ENCODE measurements around the gene AUP1. TPM values are rescaled to one million over a fixed set of nuclear protein-coding genes. Genes with fewer than 3 reads are reported as not detected.
A peak's percentile ranks its signal among the peaks of the same experiment; 100 is the strongest.

The AUP1 gene
- total and polyA plus RNA-seq, 9 of the 15 experiments (the other 6 are each of a cell fraction or from before 2014, with no cell fraction given), result 70.7 to 245 (median 165) TPM

GRCh38 chr2:74525717-74526648 is 3.5 kb downstream of the AUP1 start, which contains the start of gene DQX1 (continued):
- no peak for TF ChIP-seq ATF3 (IDR thresholded peaks at IDR 0.05)
- no peak for TF ChIP-seq ATF3 (CRISPR knock-in tag; conservative IDR thresholded peaks at IDR 0.05)
- TF ChIP-seq NFIX (CRISPR knock-in tag; IDR thresholded peaks at IDR 0.05; ENCODE audit: low read depth), result no peak
- no peak for TF ChIP-seq ZNF224 (CRISPR knock-in tag; IDR thresholded peaks at IDR 0.05)
- TF ChIP-seq SIX5 (IDR thresholded peaks at IDR 0.05; ENCODE audit: borderline replicate concordance in 1 of 2, insufficient read depth in 1 of 2, low read depth in 1 of 2, low read length in 2 of 2), result peak; percentile 67
- TF ChIP-seq, protein P1, sequence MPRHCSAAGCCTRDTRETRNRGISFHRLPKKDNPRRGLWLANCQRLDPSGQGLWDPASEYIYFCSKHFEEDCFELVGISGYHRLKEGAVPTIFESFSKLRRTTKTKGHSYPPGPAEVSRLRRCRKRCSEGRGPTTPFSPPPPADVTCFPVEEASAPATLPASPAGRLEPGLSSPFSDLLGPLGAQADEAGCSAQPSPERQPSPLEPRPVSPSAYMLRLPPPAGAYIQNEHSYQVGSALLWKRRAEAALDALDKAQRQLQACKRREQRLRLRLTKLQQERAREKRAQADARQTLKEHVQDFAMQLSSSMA (CRISPR knock-in tag; IDR thresholded peaks at IDR 0.05), result no peak
- TF ChIP-seq, protein P2, sequence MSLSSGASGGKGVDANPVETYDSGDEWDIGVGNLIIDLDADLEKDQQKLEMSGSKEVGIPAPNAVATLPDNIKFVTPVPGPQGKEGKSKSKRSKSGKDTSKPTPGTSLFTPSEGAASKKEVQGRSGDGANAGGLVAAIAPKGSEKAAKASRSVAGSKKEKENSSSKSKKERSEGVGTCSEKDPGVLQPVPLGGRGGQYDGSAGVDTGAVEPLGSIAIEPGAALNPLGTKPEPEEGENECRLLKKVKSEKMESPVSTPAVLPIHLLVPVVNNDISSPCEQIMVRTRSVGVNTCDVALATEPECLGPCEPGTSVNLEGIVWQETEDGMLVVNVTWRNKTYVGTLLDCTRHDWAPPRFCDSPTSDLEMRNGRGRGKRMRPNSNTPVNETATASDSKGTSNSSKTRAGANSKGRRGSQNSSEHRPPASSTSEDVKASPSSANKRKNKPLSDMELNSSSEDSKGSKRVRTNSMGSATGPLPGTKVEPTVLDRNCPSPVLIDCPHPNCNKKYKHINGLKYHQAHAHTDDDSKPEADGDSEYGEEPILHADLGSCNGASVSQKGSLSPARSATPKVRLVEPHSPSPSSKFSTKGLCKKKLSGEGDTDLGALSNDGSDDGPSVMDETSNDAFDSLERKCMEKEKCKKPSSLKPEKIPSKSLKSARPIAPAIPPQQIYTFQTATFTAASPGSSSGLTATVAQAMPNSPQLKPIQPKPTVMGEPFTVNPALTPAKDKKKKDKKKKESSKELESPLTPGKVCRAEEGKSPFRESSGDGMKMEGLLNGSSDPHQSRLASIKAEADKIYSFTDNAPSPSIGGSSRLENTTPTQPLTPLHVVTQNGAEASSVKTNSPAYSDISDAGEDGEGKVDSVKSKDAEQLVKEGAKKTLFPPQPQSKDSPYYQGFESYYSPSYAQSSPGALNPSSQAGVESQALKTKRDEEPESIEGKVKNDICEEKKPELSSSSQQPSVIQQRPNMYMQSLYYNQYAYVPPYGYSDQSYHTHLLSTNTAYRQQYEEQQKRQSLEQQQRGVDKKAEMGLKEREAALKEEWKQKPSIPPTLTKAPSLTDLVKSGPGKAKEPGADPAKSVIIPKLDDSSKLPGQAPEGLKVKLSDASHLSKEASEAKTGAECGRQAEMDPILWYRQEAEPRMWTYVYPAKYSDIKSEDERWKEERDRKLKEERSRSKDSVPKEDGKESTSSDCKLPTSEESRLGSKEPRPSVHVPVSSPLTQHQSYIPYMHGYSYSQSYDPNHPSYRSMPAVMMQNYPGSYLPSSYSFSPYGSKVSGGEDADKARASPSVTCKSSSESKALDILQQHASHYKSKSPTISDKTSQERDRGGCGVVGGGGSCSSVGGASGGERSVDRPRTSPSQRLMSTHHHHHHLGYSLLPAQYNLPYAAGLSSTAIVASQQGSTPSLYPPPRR (CRISPR knock-in tag; IDR thresholded peaks at IDR 0.05; ENCODE audit: borderline replicate concordance), result no peak
- no peak for TF ChIP-seq NELFE (IDR thresholded peaks at IDR 0.05; ENCODE audit: insufficient read depth, insufficient read length)
- TF ChIP-seq, protein P3, sequence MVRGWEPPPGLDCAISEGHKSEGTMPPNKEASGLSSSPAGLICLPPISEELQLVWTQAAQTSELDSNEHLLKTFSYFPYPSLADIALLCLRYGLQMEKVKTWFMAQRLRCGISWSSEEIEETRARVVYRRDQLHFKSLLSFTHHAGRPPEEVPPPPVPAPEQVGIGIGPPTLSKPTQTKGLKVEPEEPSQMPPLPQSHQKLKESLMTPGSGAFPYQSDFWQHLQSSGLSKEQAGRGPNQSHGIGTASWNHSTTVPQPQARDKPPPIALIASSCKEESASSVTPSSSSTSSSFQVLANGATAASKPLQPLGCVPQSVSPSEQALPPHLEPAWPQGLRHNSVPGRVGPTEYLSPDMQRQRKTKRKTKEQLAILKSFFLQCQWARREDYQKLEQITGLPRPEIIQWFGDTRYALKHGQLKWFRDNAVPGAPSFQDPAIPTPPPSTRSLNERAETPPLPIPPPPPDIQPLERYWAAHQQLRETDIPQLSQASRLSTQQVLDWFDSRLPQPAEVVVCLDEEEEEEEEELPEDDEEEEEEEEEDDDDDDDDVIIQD (CRISPR knock-in tag; IDR thresholded peaks at IDR 0.05), result no peak
- TF ChIP-seq FOXK2 (conservative IDR thresholded peaks at IDR 0.05 in 1 of 2, IDR thresholded peaks at IDR 0.05 in 1 of 2; ENCODE audit: low read depth in 2 of 2), result no peak
- TF ChIP-seq USF1 (CRISPR knock-in tag; IDR thresholded peaks at IDR 0.05), result no peak
- TF ChIP-seq TRIM28 (IDR thresholded peaks at IDR 0.05), result peak; percentile 97
- TF ChIP-seq, protein P4, sequence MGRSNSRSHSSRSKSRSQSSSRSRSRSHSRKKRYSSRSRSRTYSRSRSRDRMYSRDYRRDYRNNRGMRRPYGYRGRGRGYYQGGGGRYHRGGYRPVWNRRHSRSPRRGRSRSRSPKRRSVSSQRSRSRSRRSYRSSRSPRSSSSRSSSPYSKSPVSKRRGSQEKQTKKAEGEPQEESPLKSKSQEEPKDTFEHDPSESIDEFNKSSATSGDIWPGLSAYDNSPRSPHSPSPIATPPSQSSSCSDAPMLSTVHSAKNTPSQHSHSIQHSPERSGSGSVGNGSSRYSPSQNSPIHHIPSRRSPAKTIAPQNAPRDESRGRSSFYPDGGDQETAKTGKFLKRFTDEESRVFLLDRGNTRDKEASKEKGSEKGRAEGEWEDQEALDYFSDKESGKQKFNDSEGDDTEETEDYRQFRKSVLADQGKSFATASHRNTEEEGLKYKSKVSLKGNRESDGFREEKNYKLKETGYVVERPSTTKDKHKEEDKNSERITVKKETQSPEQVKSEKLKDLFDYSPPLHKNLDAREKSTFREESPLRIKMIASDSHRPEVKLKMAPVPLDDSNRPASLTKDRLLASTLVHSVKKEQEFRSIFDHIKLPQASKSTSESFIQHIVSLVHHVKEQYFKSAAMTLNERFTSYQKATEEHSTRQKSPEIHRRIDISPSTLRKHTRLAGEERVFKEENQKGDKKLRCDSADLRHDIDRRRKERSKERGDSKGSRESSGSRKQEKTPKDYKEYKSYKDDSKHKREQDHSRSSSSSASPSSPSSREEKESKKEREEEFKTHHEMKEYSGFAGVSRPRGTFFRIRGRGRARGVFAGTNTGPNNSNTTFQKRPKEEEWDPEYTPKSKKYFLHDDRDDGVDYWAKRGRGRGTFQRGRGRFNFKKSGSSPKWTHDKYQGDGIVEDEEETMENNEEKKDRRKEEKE (IDR thresholded peaks at IDR 0.05; ENCODE audit: borderline replicate concordance in 1 of 2, control insufficient read depth in 1 of 2, low read depth in 2 of 2, low read length in 1 of 2), result no peak

Data from K562 (cell line).